HG03575 (cell line): Measurements from ENCODE around the gene TIGD2.

ENCODE experiments used
- ATAC-seq: cut with Tn5 transposase; IDR thresholded peaks from one replicate; pipeline ENCODE4 v1.9.1; 2021; ENCODE audit not compliant: unreplicated experiment, insufficient number of reproducible peaks, low FRiP score; ENCODE audit errors: extremely low read depth

TIGD2 gene

GRCh38 chr4:89157488-89158024 lies 46.2 kb downstream of the TIGD2 start:
- no peak for ATAC-seq

- no peak for ATAC-seq
These were observed 47.7 kb downstream of the TIGD2 start for GRCh38 chr4:89158884-89159503.

GRCh38 chr4:89160806-89161205 lies 49.5 kb downstream of the TIGD2 start:
- ATAC-seq: no peak

GRCh38 chr4:89161841-89162240 lies 50.5 kb downstream of the TIGD2 start:
- no peak for ATAC-seq

- ATAC-seq: no peak
These were observed 51.2 kb downstream of the TIGD2 start for GRCh38 chr4:89162496-89162895.

- ATAC-seq: no peak
These were observed 51.7 kb downstream of the TIGD2 start for GRCh38 chr4:89162987-89163386.

- ATAC-seq: no peak
These were observed 53.1 kb downstream of the TIGD2 start for GRCh38 chr4:89164400-89164799.
